Caki2 (cell line): ENCODE measurements around the gene RRP1B. TPM values are rescaled to one million over a fixed set of nuclear protein-coding genes. Genes with fewer than 3 reads are reported as not detected.
A peak's percentile ranks its signal among the peaks of the same experiment; 100 is the strongest.
"Not testable (repeated sequence)": the region's sequence is repeated elsewhere in the genome, so short reads cannot be mapped to it uniquely, and the experiment has no call there.

Source experiments
- DNase-seq: peaks from one replicate; pipeline ENCODE4 v3.0.0-alpha.2; 2015; ENCODE audit warnings: low read depth
- in situ Hi-C: cut with HindIII; loops from 2 replicates; pipeline ENCODE4 v1.10.0; 2016; ENCODE audit warnings: low sequenced_read_pairs, low pct_unique_long_range_greater_than_20kb, mixed read lengths
- total RNA-seq: library from RNA; depleted of rRNA; stranded (reverse); fragments of >200 nt; shearing (Covaris generic); gene quantifications from 2 replicates; pipeline ENCODE4 v1.2.3, GENCODE V29; 2014; ENCODE audit warnings: low replicate concordance

Gene RRP1B
- total RNA-seq, 1 experiment from 2014 or later, result 23.5 TPM

GRCh38 chr21:43691086-43691795, 31.9 kb downstream of the RRP1B start:
- no peak for DNase-seq
- in situ Hi-C loops, result no loop called here

GRCh38 chr21:43691801-43692200, 32.4 kb downstream of the RRP1B start:
- no peak for DNase-seq
- in situ Hi-C loops, result no loop called here

GRCh38 chr21:43692949-43693348, 33.6 kb downstream of the RRP1B start:
- in situ Hi-C loops, result no loop called here
- DNase-seq, result no peak

- no peak for DNase-seq
- in situ Hi-C loops, result no loop called here
Observed at GRCh38 chr21:43693981-43694380, 34.6 kb downstream of the RRP1B start.

DNA sequence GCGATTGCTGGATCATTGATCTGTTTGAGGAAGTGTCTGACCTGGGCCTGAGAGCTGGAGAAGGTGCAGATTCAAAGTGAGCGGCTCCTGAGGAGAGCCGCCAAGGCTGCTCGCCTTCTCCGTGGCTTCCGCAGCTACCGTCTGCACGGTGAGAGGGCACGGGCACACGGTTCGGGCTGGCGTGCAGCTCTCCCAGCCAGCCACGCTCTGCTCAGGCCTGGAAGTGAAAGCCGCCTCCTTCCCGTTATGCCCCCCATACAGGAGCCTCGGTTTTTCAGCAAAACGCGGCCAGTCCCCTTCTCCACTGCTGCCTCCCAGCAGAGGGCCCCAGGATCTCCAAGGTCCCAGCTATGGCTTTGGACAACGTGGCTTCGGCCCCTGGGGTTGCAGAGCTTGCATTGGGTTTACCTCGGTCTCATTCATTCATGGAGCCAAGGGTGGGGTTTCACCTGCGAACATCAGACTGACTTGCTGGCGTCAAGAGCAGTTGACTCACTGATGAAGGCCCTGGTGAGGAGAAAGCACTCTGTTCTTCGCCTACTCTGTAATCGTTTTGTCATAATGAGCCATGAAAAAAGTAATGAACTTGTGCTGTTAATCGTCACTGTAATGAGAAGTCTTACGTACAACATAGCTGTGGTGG, 35.2 kb downstream of the RRP1B start:
- DNase-seq, result no peak
- in situ Hi-C loops, result no loop called here

DNA sequence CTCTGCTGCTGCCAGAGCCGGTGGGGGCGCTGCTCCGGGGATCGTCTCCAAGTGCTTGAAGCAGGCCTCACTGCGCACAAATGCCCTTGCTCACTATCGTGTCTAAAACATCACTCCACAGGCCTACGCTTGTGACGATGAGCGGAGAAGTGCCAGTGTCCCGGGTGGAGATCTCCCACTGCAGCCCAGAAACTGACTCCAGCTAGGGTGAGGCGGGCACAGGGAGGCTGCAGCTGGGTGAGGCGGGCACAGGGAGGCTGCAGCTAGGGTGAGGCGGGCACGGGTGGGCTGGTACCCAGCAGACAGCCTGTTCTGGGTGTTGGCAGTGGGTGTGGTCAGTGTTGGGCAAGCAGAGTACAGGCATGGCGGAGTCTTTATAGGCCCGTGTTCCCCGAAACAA, 36.9 kb downstream of the RRP1B start:
- in situ Hi-C loops, result no loop called here
- no peak for DNase-seq

GRCh38 chr21:43697758-43698643, 38.6 kb downstream of the RRP1B start:
- no peak for DNase-seq
- in situ Hi-C loops, result no loop called here

- in situ Hi-C loops, result not testable (repeated sequence)
Observed at GRCh38 chr21:43699492-43699777, 40.1 kb downstream of the RRP1B start.

DNA sequence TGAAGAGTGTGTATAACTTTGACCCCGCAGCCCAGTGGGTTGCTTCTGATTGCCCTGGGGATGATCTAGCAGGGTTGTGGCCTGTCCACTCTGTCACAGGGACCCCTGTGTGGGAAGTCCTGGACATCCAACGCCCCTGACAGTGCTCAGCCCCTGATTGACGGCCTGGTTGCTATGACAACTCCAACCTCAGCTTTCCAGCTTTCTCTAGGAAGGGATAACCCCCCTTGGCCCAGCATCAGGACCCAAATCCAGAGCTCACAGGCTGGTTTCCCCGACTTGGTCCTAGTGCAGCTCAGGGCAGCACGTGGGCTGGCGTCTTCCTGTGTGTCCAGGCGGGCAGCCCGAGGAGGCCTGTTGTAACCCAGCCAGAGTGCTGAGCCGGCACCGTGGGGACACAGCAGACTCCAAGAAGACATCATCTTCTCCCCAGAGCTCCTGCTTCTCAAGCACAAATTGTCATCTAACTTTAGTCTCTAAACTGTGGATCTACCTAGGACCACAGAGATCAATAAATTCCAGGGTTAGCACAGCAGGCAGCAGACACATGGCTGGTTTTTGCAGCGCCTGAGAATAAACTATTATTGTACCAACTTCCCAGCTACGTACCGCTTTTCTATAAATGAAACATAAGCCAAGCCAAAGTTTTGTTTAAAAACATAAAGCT, 40.7 kb downstream of the RRP1B start:
- DNase-seq, result no peak
- in situ Hi-C loops, result no loop called here

More at GRCh38 chr21:43699492-43699777, 40.1 kb downstream of the RRP1B start:
- DNase-seq, result not testable (repeated sequence)

DNA sequence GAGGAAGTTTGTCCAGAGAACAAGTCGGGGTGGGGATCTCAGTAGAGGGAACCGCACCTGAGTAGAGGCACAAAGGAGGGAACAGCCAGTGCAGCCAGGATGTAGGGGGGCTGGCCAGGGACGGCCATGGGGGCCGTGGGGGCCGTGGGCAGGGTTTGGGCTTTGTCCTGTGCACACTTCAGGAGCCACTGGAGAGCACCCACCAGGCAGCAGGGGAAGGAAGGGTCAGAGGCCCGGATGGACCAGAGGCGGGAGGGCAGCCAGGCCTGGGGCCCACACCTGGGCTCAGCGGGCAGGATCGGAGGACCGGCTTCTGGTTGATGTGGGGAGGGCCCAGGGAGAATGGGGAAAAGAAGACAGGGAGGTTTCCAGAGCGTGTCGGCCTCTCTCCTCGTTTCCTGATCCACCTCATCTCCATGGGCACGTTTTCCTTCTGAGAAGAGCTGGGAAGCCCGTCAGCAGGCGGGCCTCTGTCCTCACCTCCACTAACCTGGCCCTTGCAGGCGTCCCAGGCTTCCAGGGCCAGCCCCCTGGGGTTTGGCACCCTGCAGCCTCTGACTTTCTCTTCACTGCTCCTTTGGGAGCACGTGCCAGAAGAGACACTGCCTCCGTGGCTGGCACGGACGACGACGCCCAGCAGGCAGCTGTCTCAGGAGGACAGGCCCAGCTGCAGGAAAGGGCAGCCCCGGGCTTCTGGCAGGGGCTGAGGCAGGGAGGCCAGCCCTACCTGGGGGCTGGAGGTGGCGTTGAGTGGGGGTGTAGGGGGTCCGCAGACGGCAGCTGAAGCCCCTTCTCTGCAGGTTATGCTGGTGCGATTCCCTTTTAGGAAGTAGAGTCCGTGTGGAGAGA, 42.8 kb downstream of the RRP1B start:
- DNase-seq, result no peak
- in situ Hi-C loops, result no loop called here

DNA sequence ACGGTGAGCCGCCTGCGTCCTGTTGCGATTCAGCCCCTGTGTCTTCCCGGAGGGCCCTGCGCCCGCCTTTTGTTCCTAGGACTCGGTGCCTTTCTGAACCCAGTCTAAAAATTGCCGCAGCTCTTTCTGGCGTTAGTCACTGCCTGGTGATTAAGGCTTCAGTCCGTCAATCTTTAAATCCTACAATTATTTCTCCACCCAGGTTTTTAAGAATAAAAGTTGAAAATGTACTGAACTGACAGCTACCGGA, 43.4 kb downstream of the RRP1B start:
- in situ Hi-C loops, result no loop called here
- DNase-seq, result no peak

- in situ Hi-C loops, result no loop called here
- DNase-seq, result no peak
Observed at GRCh38 chr21:43703035-43703880, 43.9 kb downstream of the RRP1B start.

DNA sequence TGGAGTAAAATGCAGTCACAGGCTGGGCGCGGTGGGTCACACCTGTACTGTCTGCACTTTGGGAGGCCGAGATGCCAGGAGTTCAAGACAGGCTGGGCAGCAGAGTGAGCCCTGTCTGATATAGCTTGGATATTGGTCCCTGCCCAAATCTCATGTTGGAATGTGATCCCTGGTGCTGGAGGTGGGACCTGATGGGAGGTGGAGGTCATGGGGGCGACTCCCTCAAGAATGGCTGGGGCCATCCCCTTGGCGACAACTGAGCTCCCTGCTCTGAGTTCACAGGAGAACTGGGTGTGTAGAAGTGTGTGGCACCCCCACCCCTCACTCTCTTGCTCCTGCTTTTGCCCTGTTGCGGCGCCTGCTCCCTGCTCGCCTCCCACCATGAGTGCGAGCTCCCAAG, 48.1 kb downstream of the RRP1B start:
- in situ Hi-C loops, result no loop called here
- DNase-seq, result no peak

DNA sequence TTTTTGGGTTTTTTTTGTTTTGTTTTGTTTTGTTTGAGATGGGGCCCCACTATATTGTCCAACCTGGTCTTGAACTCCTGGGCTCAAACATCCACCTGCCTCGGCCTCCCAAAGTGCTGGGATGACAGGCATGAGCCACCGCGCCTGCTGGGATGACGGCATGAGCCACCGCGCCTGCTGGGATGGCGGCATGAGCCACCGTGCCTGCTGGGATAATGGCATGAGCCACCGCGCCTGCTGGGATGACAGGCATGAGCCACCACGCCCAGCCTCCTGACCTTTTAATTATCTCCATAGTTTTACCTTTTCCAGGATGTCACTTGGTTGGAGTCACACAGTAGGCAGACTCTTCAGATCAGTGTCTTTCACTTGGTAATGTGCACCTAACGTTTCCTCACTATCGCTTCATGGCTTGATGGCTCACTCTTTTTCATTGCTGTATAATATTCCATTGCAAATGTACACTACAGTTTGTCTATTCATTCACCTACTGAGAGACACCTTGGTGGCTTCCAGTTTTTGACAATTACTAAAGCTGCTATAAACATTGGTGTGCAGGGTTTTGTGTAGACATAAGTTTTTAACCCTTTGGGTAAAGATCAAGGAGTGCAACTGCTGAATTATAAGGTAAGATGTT, 49.5 kb downstream of the RRP1B start:
- in situ Hi-C loops, result no loop called here
- DNase-seq, result no peak

DNA sequence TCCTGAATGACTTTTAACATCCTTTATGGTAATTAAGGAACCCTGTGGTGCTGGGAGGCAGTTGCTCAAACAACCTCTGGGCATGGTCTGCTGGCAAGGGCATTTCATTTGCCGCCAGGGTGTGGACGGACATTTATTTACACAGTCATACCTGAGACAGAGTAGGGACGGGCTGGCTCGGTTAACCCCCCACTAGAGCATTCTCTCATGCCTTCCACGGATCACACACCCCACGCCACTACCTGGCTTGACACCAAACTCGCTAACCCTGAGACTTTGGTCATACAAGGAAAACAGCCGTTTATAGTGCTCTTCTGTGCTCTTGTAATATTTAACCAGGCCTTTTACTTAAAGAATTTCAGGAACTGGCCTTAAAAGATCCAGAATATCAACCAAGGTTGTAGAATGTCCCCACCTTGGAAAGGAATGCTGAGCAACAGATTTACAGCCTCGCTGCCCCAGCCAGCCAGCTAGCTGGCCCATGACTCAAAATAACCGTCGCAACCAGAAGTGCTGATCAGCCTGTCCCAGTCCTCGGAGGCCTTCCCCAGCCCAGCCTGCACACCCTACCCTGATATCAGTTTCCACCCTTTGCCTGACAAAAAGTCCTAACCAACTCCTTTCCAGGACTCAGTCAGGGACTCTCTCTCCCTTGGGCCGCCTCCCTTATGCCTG, 53.0 kb downstream of the RRP1B start:
- in situ Hi-C loops, result no loop called here
- DNase-seq, result peak; percentile 100

- in situ Hi-C loops, DNase-seq: not testable (repeated sequence)
Observed at GRCh38 chr21:43713123-43713522, 53.8 kb downstream of the RRP1B start.
